K562 (cell line): Measurements from ENCODE around the gene GINS3. TPM values are rescaled to one million over a fixed set of nuclear protein-coding genes. Genes with fewer than 3 reads are reported as not detected.

Source experiments
- ATAC-seq: fragments of 200-7000 bp; cut with Tn5 transposase; 3 replicates; pipeline ENCODE4 v1.9.1; 2020; ENCODE audit warnings: moderate library complexity
- BruUV-seq: library from RNA; stranded (reverse); fragments of 400-500 nt; replicated peaks from 2 replicates; lab custom pipeline; 2021; lab: Mats Ljungman, UMichigan
- CTCF ChIA-PET: fragments of 300-600 bp; formaldehyde crosslinking; extraction: SDS; loops from one replicate; lab custom pipeline; 2021; ENCODE audit warnings: low intra/inter-chr PET ratio; lab: Yijun Ruan, JAX
- POLR2A ChIA-PET: fragments of 300-600, 350-650 bp; sonication (Branson Sonifier 250); formaldehyde crosslinking; extraction: SDS; loops from one replicate; lab custom pipeline; 2021; ENCODE audit warnings: antibody characterized with exemption, inconsistent platforms; lab: Yijun Ruan, JAX
- DNase-seq, 4 experiments: peaks; one replicate each; pipeline versions ENCODE4 v3.0.0 to v3.0.0-alpha.2; 2011 to 2018; ENCODE audit warnings: low spot score in 3 of 4, mixed read lengths in 3 of 4; ENCODE audit errors: extremely low read depth in 1 of 4
- FAIRE-seq: peaks from 2 replicates; lab custom pipeline; 2011; peaks lifted over from hg19 to GRCh38; lab: Jason Lieb, UNC
- H2AFZ ChIP-seq: 2 replicates; pipeline ENCODE4 v1.6.0; 2011; ENCODE audit warnings: low read depth, low read length, control low read depth, inconsistent platforms
- H3K27ac ChIP-seq: fragments of 200-600 bp; 3 replicates; pipeline ENCODE4 v1.8.0; 2011; ENCODE audit warnings: low read depth, mild to moderate bottlenecking, control low read depth, inconsistent platforms, low read length, moderate library complexity, mixed read lengths; ENCODE audit errors: extremely low read depth
- H3K27me3 ChIP-seq, 2 experiments: fragments of 300-600 bp in 1 of 2; 2 replicates in 1 of 2; 3 replicates in 1 of 2; pipeline versions ENCODE4 v1.6.0 to v1.8.0; 2011; ENCODE audit warnings: inconsistent platforms in 2 of 2, low read length in 2 of 2, mild to moderate bottlenecking in 1 of 2, mixed read lengths in 1 of 2, moderate library complexity in 1 of 2; ENCODE audit not compliant: control insufficient read depth in 2 of 2, insufficient read depth in 2 of 2
- H3K36me3 ChIP-seq: fragments of 300-600 bp; 3 replicates; pipeline ENCODE4 v1.8.0; 2011; ENCODE audit warnings: mild to moderate bottlenecking, low read length, inconsistent platforms; ENCODE audit not compliant: control insufficient read depth, insufficient read depth
- H3K4me1 ChIP-seq, 2 experiments: fragments of 200-600 bp in 1 of 2; replicated peaks in 1 of 2; 2 replicates in 1 of 2; 3 replicates in 1 of 2; pipeline versions ENCODE4 v1.5.1 to v1.8.0; 2011; ENCODE audit warnings: inconsistent platforms in 2 of 2, low read length in 2 of 2, mild to moderate bottlenecking in 1 of 2, mixed read lengths in 1 of 2, moderate library complexity in 1 of 2; ENCODE audit not compliant: control insufficient read depth in 2 of 2, insufficient read depth in 2 of 2
- H3K4me2 ChIP-seq: 2 replicates; pipeline ENCODE4 v1.6.1; 2011; ENCODE audit warnings: low read length, control low read depth, inconsistent platforms, mixed read lengths; ENCODE audit not compliant: insufficient read depth
- H3K4me3 ChIP-seq: fragments of 200-600 bp; sonication (generic), shearing (Covaris generic); 2 replicates; pipeline ENCODE4 v1.5.1; 2016; ENCODE audit warnings: control low read depth, inconsistent platforms
- H3K79me2 ChIP-seq: fragments of 200-600 bp; 3 replicates; pipeline ENCODE4 v1.8.0; 2011; ENCODE audit warnings: low read length, inconsistent platforms; ENCODE audit not compliant: control insufficient read depth, insufficient read depth
- H3K9ac ChIP-seq, 2 experiments: 2 replicates each; pipeline versions ENCODE4 v1.6.0 to v1.6.1; 2011; ENCODE audit warnings: low read depth in 2 of 2, low read length in 2 of 2, control low read depth in 1 of 2, inconsistent platforms in 1 of 2, mild to moderate bottlenecking in 1 of 2, mixed read lengths in 1 of 2; ENCODE audit not compliant: insufficient read depth in 1 of 2
- H3K9me1 ChIP-seq: one replicate; pipeline ENCODE4 v1.6.0; 2011; ENCODE audit warnings: inconsistent platforms, mild to moderate bottlenecking, low read length, moderate library complexity; ENCODE audit not compliant: control insufficient read depth, insufficient read depth
- H3K9me3 ChIP-seq: replicated peaks from 2 replicates; pipeline ENCODE4 v1.5.1; 2011; ENCODE audit warnings: low read depth, low read length, inconsistent platforms; ENCODE audit not compliant: control insufficient read depth, insufficient read depth
- H4K20me1 ChIP-seq: replicated peaks from 2 replicates; pipeline ENCODE4 v1.6.1; 2011; ENCODE audit warnings: low read length, inconsistent platforms, mixed read lengths; ENCODE audit not compliant: control insufficient read depth, insufficient read depth
- FIP1L1 ChIP-seq: fragments of 200-400 bp; formaldehyde crosslinking; IDR thresholded peaks from 2 replicates; pipeline ENCODE4 v1.6.1; 2018; ENCODE audit warnings: mild to moderate bottlenecking, low read depth, low read length; ENCODE audit not compliant: poor library complexity, severe bottlenecking
- ILF3 ChIP-seq: fragments of 450-650 bp; IDR thresholded peaks from 2 replicates; pipeline ENCODE4 v1.6.1; 2018; ENCODE audit warnings: antibody characterized with exemption, mild to moderate bottlenecking, moderate library complexity, borderline replicate concordance
- MTF1 ChIP-seq: fragments of 250-450 bp; sonication (Bioruptor Pico); IDR thresholded peaks from 2 replicates; pipeline ENCODE4 v1.9.0; 2021; ENCODE audit warnings: moderate library complexity, mild to moderate bottlenecking, inconsistent platforms, borderline replicate concordance
- POLR2H ChIP-seq: IDR thresholded peaks from 2 replicates; pipeline ENCODE4 v1.6.1; 2016; ENCODE audit warnings: missing genetic modification characterization, low read depth, mild to moderate bottlenecking, control low read depth, missing compliant biosample characterization, moderate library complexity
- SAFB ChIP-seq: fragments of 200-400 bp; formaldehyde crosslinking; IDR thresholded peaks from 2 replicates; pipeline ENCODE4 v1.6.1; 2017; ENCODE audit warnings: low read depth, low read length, borderline replicate concordance
- TRIM28 ChIP-seq: fragments of 450-650 bp; IDR thresholded peaks from 2 replicates; pipeline ENCODE4 v1.6.1; 2017
- ZFP1 ChIP-seq: fragments of 450-650 bp; formaldehyde crosslinking; IDR thresholded peaks from 2 replicates; pipeline ENCODE4 v1.4.0; 2020; ENCODE audit warnings: mild to moderate bottlenecking, mixed read lengths
- ZNF24 ChIP-seq: fragments of 450-650 bp; IDR thresholded peaks from 2 replicates; pipeline ENCODE4 v1.6.1; 2016
- ZNF354B ChIP-seq: fragments of 250-450 bp; sonication (Bioruptor Pico); IDR thresholded peaks from 2 replicates; pipeline ENCODE4 v1.4.0; 2020
- ZNF699 ChIP-seq: fragments of 250-450 bp; sonication (Bioruptor Pico); IDR thresholded peaks from 2 replicates; pipeline ENCODE4 v1.8.0; 2021; ENCODE audit warnings: mild to moderate bottlenecking, moderate library complexity; ENCODE audit not compliant: insufficient replicate concordance
- WGBS: fragments of 100-300 bp; shearing (Covaris generic); methylation state at CpG from one replicate; pipeline ENCODE4 v1.1.6; 2016; ENCODE audit warnings: low coverage, mixed read lengths; ENCODE audit not compliant: insufficient coverage; ENCODE audit errors: missing lambda C conversion rate; 5-methylcytosine and 5-hydroxymethylcytosine counted together
- in situ Hi-C: fragments of 300-500 bp; cut with MboI; formaldehyde crosslinking; loops from 4 replicates; pipeline ENCODE4 v1.15.0; 2018; ENCODE audit warnings: inconsistent platforms, mixed read lengths
- intact Hi-C: fragments of 100-400 bp; cut with micrococcal nuclease; formaldehyde crosslinking; loops from 2 replicates; pipeline ENCODE4 v1.14.2; 2022
- polyA plus RNA-seq, 8 experiments: library from polyadenylated mRNA; depleted of rRNA in 4 of 8; stranded (reverse) in 5 of 8; unstranded in 3 of 8; fragments of >200 nt; fragmentation: Nextera tagmentation in 2 of 8; fragmentation: Illumina TruSeq in 1 of 8; extraction: Ambion mirVana in 2 of 8; extraction: Trizol in 1 of 8; gene quantifications; 2 replicates each; pipeline versions ENCODE4 v1.2.1 to v1.2.3, GENCODE V29; 2011 to 2014; ENCODE audit warnings: inconsistent platforms in 1 of 8, missing spikeins in 1 of 8
- total RNA-seq, 7 experiments: library from RNA; depleted of rRNA in 6 of 7; stranded (reverse); fragments of >200 nt in 6 of 7; fragmentation: Illumina TruSeq in 2 of 7; extraction: Trizol in 2 of 7; gene quantifications; 2 replicates each; pipeline versions ENCODE4 v1.2.1 to v1.2.3, GENCODE V29; 2011 to 2021; ENCODE audit warnings: low replicate concordance in 1 of 7
- TF ChIP-seq, protein P1 (sequence below): fragments of 450-650 bp; formaldehyde crosslinking; conservative IDR thresholded peaks from 2 replicates; pipeline ENCODE4 v1.4.0; 2022; ENCODE audit warnings: mild to moderate bottlenecking, missing genetic modification characterization
- TF ChIP-seq, protein P2 (sequence below): fragments of 250-450 bp; sonication (Bioruptor Pico); IDR thresholded peaks from 2 replicates; pipeline ENCODE4 v1.4.0; 2020

GINS3 gene
- total and polyA plus RNA-seq, 9 of the 15 experiments (the other 6 are each of a cell fraction or from before 2014, with no cell fraction given), result 17.8 to 31.9 (median 25.4) TPM

DNA sequence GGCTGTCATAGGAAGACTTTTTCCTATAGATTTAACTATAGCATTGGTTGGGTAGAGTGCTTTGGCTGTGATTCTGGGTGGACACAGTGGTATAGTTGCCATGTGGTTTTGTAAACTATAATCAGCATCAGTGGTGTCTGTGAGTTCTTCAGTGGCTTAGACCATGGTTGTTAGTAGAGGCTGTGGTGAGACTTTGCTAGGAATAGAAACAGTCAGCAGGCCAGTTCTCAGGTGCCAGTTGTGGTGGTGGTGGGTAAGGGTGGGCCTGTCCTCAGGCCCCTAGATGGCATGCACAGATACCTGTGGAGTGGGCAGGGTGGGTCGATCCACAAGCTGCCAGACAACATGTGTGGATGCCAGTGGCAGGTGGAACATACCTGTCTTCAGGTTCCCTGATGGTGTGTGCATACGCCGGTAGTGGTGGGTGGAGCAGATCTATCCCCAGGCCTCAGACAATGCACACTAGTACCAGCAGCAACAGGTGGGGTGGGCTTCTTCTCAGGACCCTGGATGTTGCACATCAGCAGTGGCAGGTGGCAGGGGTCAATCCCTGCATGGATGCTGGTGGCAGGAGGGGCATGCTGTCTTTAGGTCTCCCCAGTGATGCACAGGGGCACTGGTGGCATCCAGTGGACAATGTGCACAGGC lies 28.4 kb upstream of the GINS3 start (continued):
- no peak for TF ChIP-seq POLR2H (tag)
- no peak for TF ChIP-seq FIP1L1
- no peak for TF ChIP-seq ZNF699 (CRISPR knock-in tag)
- TF ChIP-seq, protein P1, sequence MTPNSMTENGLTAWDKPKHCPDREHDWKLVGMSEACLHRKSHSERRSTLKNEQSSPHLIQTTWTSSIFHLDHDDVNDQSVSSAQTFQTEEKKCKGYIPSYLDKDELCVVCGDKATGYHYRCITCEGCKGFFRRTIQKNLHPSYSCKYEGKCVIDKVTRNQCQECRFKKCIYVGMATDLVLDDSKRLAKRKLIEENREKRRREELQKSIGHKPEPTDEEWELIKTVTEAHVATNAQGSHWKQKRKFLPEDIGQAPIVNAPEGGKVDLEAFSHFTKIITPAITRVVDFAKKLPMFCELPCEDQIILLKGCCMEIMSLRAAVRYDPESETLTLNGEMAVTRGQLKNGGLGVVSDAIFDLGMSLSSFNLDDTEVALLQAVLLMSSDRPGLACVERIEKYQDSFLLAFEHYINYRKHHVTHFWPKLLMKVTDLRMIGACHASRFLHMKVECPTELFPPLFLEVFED (CRISPR knock-in tag), result no peak
- no peak for TF ChIP-seq ILF3
- no peak for TF ChIP-seq SAFB

DNA sequence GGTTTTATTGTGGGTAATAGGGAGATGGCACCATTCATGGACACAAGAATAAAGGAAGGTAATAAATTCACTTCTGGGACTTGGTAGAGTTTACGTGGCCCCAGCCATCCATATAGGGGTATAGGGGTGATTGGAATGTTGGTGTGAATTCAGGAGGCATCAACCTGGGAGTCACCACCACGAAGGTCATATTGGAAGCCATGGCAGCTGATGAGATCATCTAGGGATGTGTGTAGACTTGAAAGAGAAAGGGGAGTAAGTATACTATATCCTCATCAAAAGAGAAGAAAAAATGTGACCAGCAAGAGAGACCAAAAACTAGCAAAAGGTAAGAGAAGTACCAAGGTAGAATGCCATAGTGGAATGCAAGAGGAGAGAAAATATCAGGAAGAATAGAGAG lies 26.6 kb upstream of the GINS3 start:
- FAIRE-seq, result no peak
- no peak overlapping the region for H3K27ac ChIP-seq
- CTCF ChIA-PET, result interaction anchor here (0.6 kb wide), 1 partner anchor 10 kb away, joined by 3 read pairs; no protein-coding TSS in a partner anchor
- no peak overlapping the region for H3K4me3 ChIP-seq
- H4K20me1 ChIP-seq, result no peaks in the 10 kb centered on the region
- WGBS, result 6% methylated on average over 2 of the region's 2 CpGs
- POLR2A ChIA-PET, result no interaction called here
- H3K4me1 ChIP-seq, result no peaks in the 10 kb centered on the region
- ATAC-seq, result no peak
- H3K9ac ChIP-seq, result no peak overlapping the region
- H3K27me3 ChIP-seq, result peaks cover 5 to 12% of the 10 kb centered on the region in 2 experiments; a peak in 2 of 5 replicates
- no peaks in the 10 kb centered on the region for H3K36me3 ChIP-seq
- H2AFZ ChIP-seq, result no peak overlapping the region
- no peaks in the 10 kb centered on the region for H3K79me2 ChIP-seq
- no peak for DNase-seq
- in situ Hi-C loops (no loop called here), intact Hi-C loops (no loop called here)
- H3K9me3 ChIP-seq, result 0 out of 2 replicates have a peak, but pooled peaks cover 2% of the 10 kb centered on the region
- no peak overlapping the region for H3K4me2 ChIP-seq
- BruUV-seq, result no TSS peak
- no peaks in the 10 kb centered on the region for H3K9me1 ChIP-seq
- TF ChIP-seq ZNF354B (CRISPR knock-in tag) (no peak), MTF1 (CRISPR knock-in tag) (no peak), ZNF24 (no peak), TRIM28 (no peak), ZFP1 (CRISPR knock-in tag) (no peak)
- TF ChIP-seq, protein P2, sequence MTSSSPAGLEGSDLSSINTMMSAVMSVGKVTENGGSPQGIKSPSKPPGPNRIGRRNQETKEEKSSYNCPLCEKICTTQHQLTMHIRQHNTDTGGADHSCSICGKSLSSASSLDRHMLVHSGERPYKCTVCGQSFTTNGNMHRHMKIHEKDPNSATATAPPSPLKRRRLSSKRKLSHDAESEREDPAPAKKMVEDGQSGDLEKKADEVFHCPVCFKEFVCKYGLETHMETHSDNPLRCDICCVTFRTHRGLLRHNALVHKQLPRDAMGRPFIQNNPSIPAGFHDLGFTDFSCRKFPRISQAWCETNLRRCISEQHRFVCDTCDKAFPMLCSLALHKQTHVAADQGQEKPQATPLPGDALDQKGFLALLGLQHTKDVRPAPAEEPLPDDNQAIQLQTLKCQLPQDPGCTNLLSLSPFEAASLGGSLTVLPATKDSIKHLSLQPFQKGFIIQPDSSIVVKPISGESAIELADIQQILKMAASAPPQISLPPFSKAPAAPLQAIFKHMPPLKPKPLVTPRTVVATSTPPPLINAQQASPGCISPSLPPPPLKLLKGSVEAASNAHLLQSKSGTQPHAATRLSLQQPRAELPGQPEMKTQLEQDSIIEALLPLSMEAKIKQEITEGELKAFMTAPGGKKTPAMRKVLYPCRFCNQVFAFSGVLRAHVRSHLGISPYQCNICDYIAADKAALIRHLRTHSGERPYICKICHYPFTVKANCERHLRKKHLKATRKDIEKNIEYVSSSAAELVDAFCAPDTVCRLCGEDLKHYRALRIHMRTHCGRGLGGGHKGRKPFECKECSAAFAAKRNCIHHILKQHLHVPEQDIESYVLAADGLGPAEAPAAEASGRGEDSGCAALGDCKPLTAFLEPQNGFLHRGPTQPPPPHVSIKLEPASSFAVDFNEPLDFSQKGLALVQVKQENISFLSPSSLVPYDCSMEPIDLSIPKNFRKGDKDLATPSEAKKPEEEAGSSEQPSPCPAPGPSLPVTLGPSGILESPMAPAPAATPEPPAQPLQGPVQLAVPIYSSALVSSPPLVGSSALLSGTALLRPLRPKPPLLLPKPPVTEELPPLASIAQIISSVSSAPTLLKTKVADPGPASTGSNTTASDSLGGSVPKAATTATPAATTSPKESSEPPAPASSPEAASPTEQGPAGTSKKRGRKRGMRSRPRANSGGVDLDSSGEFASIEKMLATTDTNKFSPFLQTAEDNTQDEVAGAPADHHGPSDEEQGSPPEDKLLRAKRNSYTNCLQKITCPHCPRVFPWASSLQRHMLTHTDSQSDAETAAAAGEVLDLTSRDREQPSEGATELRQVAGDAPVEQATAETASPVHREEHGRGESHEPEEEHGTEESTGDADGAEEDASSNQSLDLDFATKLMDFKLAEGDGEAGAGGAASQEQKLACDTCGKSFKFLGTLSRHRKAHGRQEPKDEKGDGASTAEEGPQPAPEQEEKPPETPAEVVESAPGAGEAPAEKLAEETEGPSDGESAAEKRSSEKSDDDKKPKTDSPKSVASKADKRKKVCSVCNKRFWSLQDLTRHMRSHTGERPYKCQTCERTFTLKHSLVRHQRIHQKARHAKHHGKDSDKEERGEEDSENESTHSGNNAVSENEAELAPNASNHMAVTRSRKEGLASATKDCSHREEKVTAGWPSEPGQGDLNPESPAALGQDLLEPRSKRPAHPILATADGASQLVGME (CRISPR knock-in tag), result no peak
